ENCODE data around the gene RCBTB1.
"Not testable (repeated sequence)": the region's sequence is repeated elsewhere in the genome, so short reads cannot be mapped to it uniquely, and the experiment has no call there.

RCBTB1 gene

DNA sequence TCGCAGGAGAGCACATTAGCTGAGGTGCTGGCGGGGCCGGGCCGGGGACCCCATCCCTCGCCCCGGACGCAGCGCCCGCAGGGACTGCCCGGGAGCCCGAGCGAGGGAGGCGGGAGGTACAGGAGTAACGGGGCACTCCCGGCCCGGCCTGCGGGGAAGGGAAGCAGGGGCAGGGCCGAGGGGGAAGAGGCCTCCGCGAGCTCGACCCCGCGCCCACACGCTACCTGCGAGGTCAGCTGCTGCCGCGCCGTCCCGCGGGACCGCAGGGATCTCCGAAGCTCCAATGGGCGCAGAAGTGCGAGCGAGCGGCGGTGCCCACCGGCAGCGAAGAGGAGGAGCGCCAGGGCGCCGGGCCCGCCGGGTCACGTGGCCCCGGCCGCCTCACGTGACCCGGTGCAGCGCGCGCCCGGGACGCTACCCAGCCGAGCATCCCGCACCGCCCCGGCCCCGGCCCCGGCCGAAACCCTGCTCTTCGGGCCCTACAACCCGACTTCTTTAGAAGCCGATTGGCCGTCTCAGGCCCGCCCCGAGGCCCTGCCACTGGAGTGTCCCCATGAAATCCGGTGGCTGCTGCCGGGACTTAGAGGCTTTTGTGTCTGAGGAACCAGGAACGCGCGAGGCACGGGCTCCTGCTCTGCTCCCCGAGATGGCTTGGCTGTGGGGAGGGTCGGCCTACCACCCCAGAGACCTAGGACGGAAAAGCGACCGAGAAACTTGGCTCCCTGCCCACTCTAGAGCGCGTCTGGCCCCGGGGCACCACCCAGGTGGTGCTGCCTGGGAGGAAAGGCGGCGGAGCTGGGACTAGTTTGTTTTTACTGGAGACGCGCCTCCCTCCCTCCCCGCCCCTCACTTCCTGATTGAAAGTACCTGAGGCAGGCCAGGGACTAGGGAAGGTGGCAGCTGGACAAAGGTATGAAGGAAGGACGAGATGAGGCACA, at the start of gene RCBTB1:
TSS of gene RCBTB1 (minus strand) at position 339 of the 938 bp plus-strand sequence. CDS start 18,279 bp downstream, outside the sequence.
- DNase-seq, result peak; percentile 35

- DNase-seq, result no peak
Observed at GRCh38 chr13:49633710-49634109, 48.4 kb upstream of the RCBTB1 start.

- no peak for DNase-seq
Observed at GRCh38 chr13:49632156-49632555, 46.8 kb upstream of the RCBTB1 start.

DNA sequence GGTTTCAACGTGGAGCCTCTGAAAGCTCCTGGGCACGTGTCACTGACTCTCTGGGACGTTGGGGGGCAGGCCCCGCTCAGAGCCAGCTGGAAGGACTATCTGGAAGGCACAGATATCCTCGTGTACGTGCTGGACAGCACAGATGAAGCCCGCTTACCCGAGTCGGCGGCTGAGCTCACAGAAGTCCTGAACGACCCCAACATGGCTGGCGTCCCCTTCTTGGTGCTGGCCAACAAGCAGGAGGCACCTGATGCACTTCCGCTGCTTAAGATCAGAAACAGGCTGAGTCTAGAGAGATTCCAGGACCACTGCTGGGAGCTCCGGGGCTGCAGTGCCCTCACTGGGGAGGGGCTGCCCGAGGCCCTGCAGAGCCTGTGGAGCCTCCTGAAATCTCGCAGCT, 45.2 kb upstream of the RCBTB1 start:
- DNase-seq, result no peak

- DNase-seq, result no peak
Observed at GRCh38 chr13:49629947-49630346, 44.6 kb upstream of the RCBTB1 start.

GRCh38 chr13:49629196-49629938, 44.0 kb upstream of the RCBTB1 start:
- DNase-seq, result no peak

DNA sequence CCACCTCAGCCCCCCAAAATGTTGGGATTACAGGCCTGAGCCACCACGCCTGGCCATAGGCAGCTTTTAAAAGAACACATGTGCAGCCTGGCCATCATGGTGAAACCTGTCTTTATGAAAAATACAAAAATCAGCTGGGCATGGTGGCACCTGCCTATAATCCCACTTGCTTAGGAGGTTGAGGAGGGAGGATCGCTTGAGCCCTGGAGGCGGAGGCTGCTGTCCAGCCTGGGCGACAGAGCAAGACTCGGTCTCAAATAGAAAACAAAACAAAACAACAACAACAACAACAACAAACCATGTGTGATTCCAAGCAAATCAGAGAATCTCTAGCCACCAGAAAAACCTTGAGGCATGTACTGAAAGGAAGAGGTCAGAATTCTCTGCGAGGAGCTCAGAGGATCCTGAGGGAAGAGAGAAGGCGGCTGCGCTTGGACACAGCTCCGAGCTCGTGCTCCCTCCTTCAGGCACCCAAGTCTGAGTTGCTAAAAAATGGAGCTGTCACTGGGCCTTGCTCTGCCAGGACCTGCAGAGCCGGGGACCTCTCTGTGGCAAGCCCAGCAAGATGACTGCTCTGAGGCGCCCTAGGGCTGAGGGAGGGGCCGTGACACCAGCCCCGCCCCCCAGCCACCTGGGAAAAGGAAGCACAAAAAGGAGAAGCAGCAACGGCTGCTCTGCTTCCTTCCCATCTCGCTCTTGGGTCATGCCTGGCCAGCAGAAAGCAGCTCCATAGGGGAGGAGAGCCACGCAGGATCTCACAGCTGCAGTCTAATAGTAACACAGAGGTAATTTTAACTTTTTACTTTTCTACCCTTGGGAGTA, 42.7 kb upstream of the RCBTB1 start, which contains the start of gene ARL11:
TSS of gene ARL11 (plus strand) at position 677 of the 822 bp plus-strand sequence. CDS start 1,941 bp downstream, outside the sequence.
- DNase-seq, result no peak

- DNase-seq, result no peak
Observed at GRCh38 chr13:49625392-49626079, 40.2 kb upstream of the RCBTB1 start.

DNA sequence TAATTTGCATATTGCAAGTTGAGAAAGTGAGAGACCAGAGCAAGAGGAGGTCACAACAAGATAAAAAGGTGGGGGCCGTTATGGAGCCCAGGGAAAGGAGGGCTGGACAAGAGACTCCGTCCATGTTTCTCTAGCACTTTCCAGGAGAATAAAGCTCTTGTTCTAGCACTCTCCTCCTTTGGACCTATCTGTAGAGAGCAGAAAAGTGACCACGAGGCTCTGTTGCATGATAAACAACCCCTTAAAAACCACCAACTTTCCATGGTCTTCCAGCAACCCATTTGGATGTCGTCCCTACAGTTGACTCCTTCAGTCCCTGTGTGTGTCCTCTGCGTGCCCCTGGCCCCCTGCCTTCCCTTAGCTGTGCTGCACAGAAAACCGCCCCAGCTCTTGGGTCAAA, 38.9 kb upstream of the RCBTB1 start:
- DNase-seq, result no peak

DNA sequence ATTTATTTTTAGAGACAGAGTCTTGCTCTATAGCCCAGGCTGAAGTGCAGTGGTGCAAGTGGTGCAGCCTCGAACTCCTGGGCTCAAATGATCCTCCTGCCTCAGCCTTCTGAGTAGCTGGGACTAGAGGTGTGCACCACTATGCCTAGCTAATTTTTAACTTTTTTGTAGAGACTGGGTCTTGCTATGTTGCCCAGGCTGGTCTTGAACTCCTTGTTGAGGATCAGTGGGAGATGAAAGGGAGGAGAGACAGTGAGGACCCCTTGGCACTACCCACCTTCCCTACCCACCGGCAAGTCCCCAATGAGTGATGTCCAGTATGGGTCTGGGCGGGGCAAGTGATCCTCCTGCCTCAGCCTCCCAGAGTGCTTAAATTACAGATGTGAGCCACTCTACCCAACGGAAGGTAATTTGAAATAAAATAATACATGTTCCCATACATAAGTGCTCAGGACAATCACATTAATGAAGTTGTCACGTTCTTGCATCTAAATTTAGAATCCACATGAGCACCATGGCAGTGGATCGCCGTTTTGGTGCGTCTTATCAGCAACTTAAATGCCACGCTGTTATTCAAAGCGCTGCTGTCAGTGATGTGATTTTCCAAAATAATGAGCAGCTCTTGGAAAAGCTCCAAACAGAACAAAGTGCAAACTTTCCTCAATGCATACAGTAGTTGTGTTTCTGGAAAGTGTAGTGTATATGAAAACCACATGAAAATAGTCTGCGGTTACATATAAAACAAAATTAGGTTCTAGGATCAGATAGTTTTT, 37.0 kb upstream of the RCBTB1 start:
- no peak for DNase-seq

DNA sequence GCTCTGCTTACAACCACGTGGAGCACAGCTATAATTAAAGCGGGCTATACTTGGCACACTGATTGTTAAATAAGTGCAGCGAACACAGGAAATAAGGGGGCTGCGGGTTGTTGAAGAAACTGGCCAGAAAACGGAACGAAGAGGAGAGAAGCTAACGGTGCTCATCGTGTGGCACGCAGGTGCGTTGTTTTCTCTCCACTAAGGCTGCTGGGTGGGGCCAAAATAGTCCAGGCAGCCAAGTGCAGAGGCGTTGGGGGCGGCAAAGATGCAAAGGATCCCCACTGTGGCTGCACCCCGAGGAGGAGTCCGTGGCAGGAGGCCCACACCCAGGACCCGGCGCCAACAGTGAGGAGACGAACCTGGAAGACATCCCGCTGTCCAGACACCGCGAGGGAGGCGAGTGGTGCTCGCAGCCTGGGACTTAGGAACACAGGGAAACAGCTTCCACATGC, 34.8 kb upstream of the RCBTB1 start:
- DNase-seq, result no peak

GRCh38 chr13:49616676-49617065, 31.3 kb upstream of the RCBTB1 start:
- DNase-seq, result no peak

DNA sequence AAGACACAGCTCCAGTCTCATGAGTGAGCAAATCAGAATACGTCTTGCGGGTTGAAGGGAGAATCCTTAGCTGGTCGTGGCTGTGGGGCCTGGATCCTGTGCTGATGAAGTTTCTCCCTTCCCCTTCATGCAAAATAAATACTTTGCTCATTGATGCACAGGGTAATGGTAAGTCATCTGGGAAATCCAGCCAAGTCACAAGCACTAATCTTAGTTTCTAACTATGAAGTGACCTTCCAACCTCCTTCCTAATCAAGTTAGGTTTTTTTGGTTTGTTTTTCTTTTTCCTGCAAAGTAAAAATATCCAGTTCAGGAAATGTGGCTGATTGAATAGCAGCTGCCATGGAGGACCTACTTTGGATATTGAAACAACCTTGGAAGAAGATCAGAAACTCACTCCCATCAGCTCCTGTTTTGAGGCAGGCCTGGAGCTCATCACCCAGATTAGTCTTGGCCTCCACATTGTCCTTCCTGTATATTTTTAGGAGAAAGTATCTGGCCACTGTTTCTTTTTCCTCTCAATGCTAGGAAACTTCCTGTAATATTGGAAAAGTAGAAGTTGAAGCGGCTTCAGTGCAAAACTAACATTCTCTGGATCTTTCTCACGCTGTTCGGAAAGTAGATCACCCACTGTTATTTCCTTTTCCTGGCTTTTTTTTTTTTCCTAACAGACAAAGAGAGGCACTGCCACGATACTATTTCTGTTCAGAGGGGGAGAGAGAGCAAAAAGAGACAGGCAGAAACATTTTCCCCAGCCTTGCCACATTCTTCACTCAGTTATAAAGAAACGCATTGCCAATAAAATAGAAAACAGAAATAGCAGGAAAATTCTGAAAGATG, 30.7 kb upstream of the RCBTB1 start:
- no peak for DNase-seq

- not testable (repeated sequence) for DNase-seq
Observed at GRCh38 chr13:49612042-49612441, 26.7 kb upstream of the RCBTB1 start.

GRCh38 chr13:49610176-49610575, 24.8 kb upstream of the RCBTB1 start:
- peak; percentile 67 for DNase-seq

DNA sequence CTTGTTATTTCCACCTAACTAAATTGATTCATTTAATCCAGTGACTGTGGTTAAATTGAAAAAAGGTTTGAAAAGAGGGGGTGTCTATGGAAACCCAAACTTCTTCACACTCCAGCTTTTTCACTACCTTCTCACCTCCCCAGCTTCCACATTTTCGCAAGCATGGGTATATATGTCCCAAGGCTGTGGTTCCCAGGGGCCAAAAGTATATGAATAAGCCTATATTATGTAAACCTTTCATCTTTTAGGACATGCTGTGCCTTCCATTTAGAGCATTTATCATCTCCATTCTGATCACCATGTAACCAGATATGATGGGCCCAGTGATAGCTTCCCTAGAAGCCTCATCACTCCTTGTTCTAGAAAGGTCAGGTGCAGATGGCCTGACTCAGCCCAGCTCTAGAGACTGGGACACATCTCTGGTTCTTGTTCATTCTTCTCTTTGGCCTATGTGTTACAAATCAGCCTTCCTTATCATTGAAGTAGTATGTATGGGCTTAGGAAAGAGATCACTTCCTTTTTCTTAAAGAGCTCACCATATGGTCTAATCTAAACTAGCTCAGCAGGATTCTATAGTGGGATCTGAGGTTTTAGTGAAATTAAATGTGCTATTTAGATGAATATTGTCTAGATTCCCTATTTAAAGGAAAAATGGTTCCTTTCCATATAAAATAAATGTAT, 23.4 kb upstream of the RCBTB1 start:
- DNase-seq, result no peak

GRCh38 chr13:49607761-49608160, 22.4 kb upstream of the RCBTB1 start:
- DNase-seq, result no peak

DNA sequence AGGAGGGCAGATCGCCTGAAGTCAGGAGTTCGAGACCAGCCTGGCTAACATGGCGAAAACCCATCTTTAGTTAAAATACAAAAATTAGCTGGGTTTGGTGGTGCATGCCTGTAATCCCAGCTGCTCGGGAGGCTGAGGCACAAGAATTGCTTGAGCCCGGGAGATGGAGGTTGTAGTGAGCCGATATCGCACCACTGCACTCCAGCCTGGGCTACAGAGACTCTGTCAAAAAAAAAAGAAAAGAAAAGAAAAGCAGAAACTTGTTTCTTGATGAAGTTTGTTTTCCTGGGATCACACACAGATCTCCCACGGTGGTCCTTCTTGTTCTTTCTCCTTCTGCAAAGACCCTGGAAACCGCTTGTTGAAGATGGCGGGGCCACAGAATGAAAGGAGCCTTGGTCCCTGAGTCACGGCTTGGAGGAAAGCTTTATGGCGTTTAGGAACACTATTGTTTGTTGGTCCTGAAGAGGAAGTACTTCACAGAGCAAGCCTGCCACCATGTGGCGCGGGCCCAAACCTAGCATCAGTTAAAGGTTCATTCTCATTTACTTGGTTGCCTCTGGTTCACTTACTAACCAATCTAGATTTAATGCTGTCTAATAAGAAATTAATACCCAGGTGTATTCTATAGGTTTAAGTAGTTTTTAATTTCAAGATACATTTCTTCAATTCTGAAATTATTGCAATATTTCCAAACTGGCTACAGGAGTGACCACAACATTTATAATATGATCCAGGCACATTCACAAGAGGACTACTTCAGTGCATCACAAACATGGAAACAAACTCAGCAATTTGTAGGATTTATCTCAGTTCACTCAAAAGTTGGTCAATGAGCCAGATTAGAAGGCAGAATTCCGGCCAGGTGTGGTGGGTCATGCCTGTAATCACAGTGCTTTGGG, 21.6 kb upstream of the RCBTB1 start:
- DNase-seq, result peak; percentile 65

- no peak for DNase-seq
Observed at GRCh38 chr13:49604570-49604969, 19.2 kb upstream of the RCBTB1 start.
